Ishikawa (cell line): Measurements from ENCODE around the gene GLOD4.

ENCODE experiments used
- CEBPB ChIP-seq: IDR thresholded peaks from 2 replicates; pipeline ENCODE4 v1.6.1; 2012
- CREB1 ChIP-seq: IDR thresholded peaks from 2 replicates; pipeline ENCODE4 v1.6.1; 2012; ENCODE audit warnings: low read depth
- EGR1 ChIP-seq: IDR thresholded peaks from 2 replicates; pipeline ENCODE4 v1.6.1; 2012
- EP300 ChIP-seq: IDR thresholded peaks from 2 replicates; pipeline ENCODE4 v1.6.1; 2012; ENCODE audit warnings: borderline replicate concordance
- FOXM1 ChIP-seq: IDR thresholded peaks from 2 replicates; pipeline ENCODE4 v1.6.1; 2012; ENCODE audit warnings: low read depth, borderline replicate concordance
- NFIC ChIP-seq: IDR thresholded peaks from 2 replicates; pipeline ENCODE4 v1.6.1; 2012
- RAD21 ChIP-seq: IDR thresholded peaks from 2 replicates; pipeline ENCODE4 v1.6.1; 2012; ENCODE audit warnings: low read depth
- TAF1 ChIP-seq: IDR thresholded peaks from 2 replicates; pipeline ENCODE4 v1.6.1; 2012; ENCODE audit warnings: low read depth, mild to moderate bottlenecking
- TCF12 ChIP-seq: IDR thresholded peaks from 2 replicates; pipeline ENCODE4 v1.6.1; 2012; ENCODE audit warnings: low read depth
- TEAD4 ChIP-seq: IDR thresholded peaks from 2 replicates; pipeline ENCODE4 v1.6.1; 2012
- YY1 ChIP-seq: IDR thresholded peaks from 2 replicates; pipeline ENCODE4 v1.6.1; 2012; ENCODE audit warnings: low read depth
- ZBTB7A ChIP-seq: IDR thresholded peaks from 2 replicates; pipeline ENCODE4 v1.6.1; 2012; ENCODE audit warnings: low read depth
- TF ChIP-seq, protein P1 (sequence below): IDR thresholded peaks from 2 replicates; pipeline ENCODE4 v1.6.1; 2012
- TF ChIP-seq, protein P2 (sequence below): IDR thresholded peaks from 2 replicates; pipeline ENCODE4 v1.6.1; 2012; ENCODE audit warnings: low read depth, mild to moderate bottlenecking
- TF ChIP-seq, protein P3 (sequence below): IDR thresholded peaks from 2 replicates; pipeline ENCODE4 v1.6.1; 2012

GLOD4 gene

DNA sequence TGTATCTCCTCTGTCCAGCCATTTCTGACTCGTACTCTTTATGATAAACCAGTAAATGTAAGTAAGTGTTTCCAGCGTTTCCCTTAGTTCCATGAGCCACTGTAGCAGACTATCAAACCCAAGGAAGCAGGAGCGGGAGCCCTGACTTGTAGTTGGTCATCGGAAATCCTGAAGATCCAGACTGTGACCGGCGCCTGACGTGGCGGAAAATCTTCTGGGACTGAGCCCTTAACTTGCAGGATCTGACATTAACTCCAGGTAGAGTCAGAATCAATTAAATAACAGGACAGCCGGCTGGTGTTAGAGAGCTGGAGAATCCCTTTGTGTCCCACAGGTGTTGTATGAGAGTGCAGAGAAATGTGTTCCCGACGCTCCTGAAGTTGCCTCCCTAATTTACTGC lies 4.0 kb downstream of the GLOD4 start:
- TF ChIP-seq TEAD4 (no peak), CREB1 (no peak), ZBTB7A (no peak), TCF12 (no peak), RAD21 (no peak), FOXM1 (no peak), CEBPB (no peak)
- TF ChIP-seq, protein P1, sequence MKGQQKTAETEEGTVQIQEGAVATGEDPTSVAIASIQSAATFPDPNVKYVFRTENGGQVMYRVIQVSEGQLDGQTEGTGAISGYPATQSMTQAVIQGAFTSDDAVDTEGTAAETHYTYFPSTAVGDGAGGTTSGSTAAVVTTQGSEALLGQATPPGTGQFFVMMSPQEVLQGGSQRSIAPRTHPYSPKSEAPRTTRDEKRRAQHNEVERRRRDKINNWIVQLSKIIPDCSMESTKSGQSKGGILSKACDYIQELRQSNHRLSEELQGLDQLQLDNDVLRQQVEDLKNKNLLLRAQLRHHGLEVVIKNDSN, result no peak
- TF ChIP-seq, protein P2, sequence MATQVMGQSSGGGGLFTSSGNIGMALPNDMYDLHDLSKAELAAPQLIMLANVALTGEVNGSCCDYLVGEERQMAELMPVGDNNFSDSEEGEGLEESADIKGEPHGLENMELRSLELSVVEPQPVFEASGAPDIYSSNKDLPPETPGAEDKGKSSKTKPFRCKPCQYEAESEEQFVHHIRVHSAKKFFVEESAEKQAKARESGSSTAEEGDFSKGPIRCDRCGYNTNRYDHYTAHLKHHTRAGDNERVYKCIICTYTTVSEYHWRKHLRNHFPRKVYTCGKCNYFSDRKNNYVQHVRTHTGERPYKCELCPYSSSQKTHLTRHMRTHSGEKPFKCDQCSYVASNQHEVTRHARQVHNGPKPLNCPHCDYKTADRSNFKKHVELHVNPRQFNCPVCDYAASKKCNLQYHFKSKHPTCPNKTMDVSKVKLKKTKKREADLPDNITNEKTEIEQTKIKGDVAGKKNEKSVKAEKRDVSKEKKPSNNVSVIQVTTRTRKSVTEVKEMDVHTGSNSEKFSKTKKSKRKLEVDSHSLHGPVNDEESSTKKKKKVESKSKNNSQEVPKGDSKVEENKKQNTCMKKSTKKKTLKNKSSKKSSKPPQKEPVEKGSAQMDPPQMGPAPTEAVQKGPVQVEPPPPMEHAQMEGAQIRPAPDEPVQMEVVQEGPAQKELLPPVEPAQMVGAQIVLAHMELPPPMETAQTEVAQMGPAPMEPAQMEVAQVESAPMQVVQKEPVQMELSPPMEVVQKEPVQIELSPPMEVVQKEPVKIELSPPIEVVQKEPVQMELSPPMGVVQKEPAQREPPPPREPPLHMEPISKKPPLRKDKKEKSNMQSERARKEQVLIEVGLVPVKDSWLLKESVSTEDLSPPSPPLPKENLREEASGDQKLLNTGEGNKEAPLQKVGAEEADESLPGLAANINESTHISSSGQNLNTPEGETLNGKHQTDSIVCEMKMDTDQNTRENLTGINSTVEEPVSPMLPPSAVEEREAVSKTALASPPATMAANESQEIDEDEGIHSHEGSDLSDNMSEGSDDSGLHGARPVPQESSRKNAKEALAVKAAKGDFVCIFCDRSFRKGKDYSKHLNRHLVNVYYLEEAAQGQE, result no peak
- TF ChIP-seq, protein P3, sequence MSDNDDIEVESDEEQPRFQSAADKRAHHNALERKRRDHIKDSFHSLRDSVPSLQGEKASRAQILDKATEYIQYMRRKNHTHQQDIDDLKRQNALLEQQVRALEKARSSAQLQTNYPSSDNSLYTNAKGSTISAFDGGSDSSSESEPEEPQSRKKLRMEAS, result no peak

- TF ChIP-seq CREB1 (no peak), YY1 (no peak), FOXM1 (no peak), RAD21 (no peak), ZBTB7A (no peak), TAF1 (no peak), TEAD4 (no peak), TCF12 (no peak), EP300 (no peak), CEBPB (no peak), EGR1 (no peak), NFIC (no peak)
- TF ChIP-seq, protein P2, result no peak
- TF ChIP-seq, protein P3, result no peak
- TF ChIP-seq, protein P1, result no peak
Observed at GRCh38 chr17:774313-774584, 7.8 kb downstream of the GLOD4 start.

DNA sequence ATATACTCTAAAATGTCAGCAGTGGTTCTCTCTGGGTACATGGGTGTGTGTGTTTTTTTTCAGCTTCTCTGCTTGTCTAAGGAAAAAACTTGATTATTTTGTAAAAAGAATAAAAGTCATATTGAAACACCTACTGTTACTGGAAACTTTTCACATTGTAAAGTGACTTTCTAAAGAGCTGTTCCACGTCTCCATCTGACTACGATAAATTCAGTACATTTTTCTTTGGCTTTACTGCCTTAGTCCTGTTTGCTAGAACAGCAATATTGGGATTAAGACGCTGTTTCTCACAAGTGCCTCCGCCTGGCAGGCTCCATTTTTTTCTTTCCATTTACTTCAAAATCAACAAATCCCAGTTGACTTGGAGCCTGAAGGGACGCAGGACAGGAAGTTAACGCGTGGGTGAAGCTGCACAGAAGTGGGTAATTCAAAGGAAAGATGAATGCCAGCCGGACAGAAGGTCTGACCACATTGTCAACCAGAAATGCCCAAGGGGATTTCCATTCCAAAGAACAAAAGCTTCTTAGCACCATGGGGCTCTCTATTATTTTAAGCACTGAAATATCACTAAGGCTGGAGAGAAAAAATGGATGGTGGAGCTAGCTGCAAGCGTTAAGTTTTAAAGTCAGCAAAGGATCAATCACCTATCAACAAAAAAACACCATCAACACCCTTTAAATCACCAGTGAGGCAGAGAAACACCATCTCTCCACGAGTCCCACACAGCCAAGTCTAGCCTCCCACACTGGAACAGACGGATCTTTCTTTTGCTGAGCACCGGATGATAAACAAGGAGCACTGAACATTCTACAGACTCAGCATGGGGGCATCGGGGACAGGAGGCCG lies 8.4 kb downstream of the GLOD4 start:
- TF ChIP-seq CEBPB (no peak), EP300 (no peak), TCF12 (no peak), CREB1 (no peak), EGR1 (no peak), YY1 (no peak), NFIC (no peak), FOXM1 (no peak), ZBTB7A (no peak), TEAD4 (no peak), RAD21 (no peak), TAF1 (no peak)
- TF ChIP-seq, protein P3, result no peak
- TF ChIP-seq, protein P1, result no peak
- TF ChIP-seq, protein P2, result no peak

GRCh38 chr17:773016-773415 lies 9.1 kb downstream of the GLOD4 start:
- TF ChIP-seq CREB1, result no peak
- TF ChIP-seq FOXM1, result no peak
- no peak for TF ChIP-seq EGR1
- TF ChIP-seq NFIC, result no peak
- no peak for TF ChIP-seq TCF12
- TF ChIP-seq ZBTB7A, result no peak
- TF ChIP-seq RAD21, result no peak
- TF ChIP-seq EP300, result no peak
- TF ChIP-seq, protein P1, result no peak
- TF ChIP-seq CEBPB, result no peak
- TF ChIP-seq, protein P2, result no peak
- TF ChIP-seq, protein P3, result no peak
- no peak for TF ChIP-seq YY1
- TF ChIP-seq TAF1, result no peak
